Measurements from ENCODE around the gene LGMN.
A peak's percentile ranks its signal among the peaks of the same experiment; 100 is the strongest.

Gene LGMN

DNA sequence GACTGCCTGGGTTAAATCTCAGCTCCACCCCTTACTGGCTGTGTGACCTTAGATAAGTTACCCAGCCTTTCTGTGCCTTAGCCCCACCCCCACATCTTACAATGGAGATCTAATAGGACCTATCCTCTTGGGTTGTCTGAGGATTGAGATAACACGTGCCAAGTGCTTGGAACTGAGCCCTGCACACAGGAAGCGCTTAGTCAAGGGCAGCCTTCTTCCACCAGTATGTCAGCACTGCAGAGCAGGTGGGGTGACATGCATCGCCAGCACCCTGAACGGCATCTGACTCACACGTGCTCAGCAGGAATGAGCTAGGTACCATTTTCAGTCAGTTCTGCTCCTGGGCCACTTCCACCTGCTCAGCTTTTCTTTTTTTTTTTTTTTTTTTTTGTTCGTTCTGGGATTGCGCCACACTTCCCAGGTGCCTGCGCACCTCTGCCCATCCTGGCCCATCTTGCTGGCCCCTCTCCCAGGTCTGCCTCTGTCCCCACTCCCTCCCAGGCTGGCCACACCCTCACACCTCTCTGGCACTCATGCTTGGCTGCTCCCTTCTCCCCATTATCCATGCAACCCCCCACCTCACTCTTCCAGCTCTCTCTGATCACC, 19.6 kb downstream of the LGMN start:
- no peak for DNase-seq

DNA sequence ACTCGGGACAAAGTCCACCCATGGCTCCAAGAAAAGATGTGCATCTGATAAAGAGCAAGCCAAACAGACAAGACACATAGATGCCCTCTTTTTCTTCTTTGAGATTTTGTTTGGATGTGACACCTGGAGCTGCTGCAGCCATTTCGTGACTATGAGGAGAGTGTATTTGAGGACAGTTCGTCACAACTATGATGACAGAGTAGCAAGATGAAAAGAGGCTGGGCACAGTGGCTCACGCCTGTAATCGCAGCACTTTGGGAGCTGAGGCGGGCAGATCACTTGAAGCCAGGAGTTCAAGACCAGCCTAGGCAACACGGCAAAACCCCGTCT, 21.5 kb downstream of the LGMN start:
- no peak for DNase-seq

- no peak for DNase-seq
Measured at GRCh38 chr14:92726135-92726932, 22.1 kb downstream of the LGMN start.

DNA sequence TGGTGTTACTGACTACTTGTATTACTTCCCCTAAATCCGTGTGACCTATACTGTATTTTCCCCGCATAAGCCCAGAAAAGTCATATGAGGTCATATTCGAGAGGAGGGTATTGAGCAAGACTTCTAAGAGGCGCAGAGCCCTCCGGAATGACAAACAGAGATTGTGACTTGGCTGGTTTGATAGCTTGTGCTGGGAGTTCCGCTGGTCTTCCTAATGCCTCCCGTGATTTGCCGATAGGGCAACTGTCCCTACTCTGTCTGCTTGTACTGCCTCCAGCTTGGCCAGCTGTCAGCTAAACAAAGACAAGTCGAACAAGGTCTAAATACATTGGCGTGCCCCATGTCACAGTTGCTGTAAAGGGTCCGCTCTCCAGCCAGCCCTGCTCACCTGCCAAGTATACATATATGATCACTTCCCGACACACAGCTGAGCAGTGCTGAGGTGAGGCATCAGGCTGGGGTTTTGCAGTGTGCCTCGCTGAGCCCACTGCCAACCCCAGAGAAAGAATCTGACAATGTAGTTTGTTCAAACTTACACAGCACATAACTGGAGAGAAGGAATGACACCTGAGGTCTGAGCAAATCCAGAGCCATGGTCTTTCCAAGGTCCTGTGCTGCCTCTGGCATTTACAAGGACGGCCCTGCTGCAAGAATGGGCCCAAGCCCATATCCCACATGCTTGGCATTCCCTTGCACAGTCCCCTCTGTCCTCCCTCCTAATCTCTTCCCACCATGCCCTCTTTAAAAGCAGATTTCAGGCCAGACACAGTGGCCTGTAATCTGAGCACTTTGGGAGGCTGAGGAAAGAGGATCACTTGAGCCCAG, 23.7 kb downstream of the LGMN start:
- no peak for DNase-seq

- no peak for DNase-seq
Measured at GRCh38 chr14:92719890-92720323, 28.5 kb downstream of the LGMN start.

DNA sequence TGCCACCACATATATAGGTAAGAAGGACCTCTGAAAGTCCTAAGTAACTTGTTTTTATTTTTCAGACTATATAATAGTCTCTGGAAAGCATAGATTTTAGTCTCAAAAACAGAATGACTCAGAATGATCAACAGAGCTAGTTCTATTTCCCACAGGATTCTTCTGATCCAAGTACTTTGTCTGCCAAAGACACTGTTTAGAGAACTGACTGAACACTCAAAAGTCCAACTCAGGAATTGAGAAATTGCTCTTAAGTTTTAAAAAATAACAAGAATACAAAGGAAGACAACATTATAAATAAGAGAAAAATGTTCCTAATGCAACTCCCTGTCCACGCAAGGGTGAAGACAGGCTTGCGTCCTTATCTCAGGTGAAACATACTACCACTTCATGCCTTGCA, 29.0 kb downstream of the LGMN start:
- no peak for DNase-seq

DNA sequence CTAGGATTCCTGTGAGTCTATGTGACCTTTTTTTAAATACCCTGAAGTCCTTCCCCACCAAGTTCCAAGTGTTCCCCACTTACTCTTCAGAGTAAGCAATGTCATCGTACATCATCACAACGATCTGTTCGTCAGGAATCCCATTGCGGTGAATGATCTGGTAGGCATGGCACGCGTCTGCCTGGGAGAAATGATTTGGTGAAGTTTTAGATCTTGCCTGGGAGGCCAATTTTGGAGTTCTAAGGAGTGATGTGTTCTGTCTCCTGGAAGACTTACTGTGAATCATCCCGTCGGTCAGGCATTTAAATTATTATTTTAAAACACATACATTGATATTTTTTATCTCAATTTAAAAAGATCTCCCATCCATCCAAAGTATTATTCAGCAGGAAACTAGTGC, 29.8 kb downstream of the LGMN start:
- DNase-seq: no peak

- DNase-seq: no peak
Measured at GRCh38 chr14:92717571-92718042, 30.8 kb downstream of the LGMN start.

DNA sequence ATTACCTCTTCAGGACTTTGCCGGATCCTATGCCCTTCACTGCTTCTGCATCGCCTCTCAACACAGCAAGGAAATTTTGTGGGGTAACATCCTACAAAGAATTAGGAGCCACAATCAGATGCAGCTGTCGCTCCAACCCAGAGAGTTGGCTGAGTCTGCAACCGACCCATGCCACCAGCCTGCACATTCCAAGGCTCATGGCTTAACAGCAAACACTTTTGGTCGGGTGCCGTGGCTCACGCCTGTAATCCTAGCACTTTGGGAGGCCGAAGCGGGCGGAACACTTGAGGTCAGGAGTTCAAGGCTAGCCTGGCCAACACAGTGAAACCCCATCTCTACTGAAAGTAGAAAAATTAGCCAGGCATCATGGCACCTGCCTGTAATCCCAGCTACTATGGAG, 32.3 kb downstream of the LGMN start:
- no peak for DNase-seq

DNA sequence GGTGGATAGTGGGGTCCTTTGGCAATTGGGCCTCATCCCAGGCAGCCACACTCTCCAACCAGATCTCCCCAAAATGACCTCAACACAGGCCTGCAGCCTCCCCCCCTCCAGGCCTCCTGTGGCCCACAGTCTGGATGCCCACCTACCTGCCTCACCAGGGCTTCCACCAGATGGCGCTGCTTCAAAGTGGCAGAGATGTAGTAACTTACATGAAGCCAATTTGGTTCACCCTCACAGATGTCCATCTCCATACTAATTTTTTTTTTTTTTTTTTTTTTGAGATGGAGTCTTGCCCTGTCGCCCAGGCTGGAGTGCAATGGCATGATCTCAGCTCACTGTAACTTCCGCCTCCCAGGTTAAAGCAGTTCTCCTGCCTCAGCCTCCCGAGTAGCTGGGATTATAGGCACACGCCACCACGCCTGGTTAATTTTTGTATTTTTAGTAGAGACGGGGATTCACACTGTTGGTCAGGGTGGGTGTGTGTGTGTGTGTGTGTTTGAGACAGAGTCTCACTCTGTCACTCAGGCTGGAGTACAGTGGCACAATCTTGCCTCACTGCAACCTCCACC, 33.6 kb downstream of the LGMN start:
- peak in 32 of 56 donors; percentile 4 to 78 (median 26) for DNase-seq

GRCh38 chr14:92712654-92713051, 35.8 kb downstream of the LGMN start:
- no peak for DNase-seq

DNA sequence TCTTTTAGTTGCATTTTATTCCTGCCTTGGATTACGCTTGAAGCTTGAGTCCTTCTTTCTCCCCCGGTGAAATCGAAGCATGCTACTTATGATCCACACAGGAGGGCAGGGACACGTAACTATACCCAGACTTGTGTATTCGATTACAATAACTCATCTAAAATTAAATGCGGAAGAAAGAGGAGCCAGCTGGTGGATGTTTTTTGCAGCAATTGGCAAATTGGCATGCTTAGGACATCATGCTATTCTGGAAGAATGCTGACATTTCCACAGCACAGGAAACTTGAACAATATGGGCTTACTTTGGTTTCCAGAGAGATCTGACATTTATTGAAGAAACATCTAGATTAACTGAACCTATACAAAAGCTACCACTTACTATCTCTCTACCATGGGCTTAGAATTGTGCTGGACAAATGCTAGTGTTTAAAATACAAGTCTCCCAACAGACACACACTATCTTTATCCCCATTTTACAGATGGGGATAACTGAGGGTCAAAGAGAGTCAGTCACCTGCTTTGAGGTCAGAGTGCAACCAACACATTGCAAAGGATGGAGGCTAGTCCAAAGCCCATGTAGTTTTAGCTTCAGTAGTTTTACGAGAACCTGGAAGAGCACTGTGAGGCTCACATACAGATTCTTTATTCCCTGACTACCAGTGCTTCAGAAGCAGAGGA, 36.3 kb downstream of the LGMN start:
- no peak for DNase-seq

DNA sequence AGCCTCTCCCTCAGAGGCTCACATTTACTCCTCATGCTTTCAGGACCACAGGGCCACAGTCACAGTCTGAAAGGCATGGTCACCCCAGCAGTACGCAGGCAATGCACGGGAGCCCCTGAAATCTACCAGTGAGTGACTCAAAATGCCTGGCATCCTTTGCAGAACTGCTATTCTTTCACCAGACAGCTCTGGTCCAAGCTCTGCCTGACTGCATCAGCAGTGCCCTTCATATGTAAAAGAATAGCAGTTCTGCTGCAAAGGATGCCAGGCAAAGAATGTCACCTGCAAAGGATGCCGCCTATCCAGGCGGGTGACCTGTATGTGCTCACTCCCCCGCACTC, 38.5 kb downstream of the LGMN start:
- DNase-seq: no peak

- DNase-seq: no peak
Measured at GRCh38 chr14:92709340-92710000, 39.0 kb downstream of the LGMN start.

DNA sequence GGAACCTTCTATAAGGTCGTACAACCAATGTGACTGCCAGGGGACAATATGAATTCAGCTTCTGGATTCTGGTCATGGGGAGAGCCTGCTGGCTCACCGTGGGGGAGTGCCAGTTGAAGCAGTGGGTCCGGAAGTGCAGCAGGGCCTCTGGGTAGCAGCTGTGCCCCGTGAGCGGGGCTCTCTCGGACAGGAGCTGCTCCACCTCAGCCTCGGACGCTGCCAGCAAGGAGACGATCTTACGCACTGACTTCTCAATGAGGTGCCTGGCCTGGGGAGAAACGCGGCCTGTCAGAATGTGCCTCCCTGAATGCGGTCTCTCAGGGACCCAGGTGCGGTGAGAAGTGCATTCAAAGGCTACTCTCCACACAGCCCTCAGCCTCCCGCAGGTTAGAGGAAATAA, 42.0 kb downstream of the LGMN start:
- DNase-seq: no peak

DNA sequence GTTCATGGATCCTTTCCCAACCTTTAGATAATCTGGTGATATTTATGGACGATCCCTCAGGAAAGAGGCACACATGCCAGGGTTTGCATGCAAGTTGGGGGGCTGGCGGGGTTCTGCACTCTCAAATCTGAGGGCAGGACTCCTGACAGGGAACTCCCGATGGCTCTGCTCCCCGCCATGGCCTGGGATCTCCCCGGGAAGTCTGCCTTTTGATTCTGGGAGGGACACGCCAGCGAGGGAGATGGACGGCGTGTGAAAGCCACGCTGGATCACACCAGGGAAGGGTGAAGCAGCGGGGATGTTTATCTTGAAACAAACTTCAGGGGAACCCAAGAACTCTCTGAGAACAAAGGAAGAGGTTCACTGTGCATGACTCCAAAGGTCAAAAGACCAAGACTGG, 43.6 kb downstream of the LGMN start:
- DNase-seq: no peak

DNA sequence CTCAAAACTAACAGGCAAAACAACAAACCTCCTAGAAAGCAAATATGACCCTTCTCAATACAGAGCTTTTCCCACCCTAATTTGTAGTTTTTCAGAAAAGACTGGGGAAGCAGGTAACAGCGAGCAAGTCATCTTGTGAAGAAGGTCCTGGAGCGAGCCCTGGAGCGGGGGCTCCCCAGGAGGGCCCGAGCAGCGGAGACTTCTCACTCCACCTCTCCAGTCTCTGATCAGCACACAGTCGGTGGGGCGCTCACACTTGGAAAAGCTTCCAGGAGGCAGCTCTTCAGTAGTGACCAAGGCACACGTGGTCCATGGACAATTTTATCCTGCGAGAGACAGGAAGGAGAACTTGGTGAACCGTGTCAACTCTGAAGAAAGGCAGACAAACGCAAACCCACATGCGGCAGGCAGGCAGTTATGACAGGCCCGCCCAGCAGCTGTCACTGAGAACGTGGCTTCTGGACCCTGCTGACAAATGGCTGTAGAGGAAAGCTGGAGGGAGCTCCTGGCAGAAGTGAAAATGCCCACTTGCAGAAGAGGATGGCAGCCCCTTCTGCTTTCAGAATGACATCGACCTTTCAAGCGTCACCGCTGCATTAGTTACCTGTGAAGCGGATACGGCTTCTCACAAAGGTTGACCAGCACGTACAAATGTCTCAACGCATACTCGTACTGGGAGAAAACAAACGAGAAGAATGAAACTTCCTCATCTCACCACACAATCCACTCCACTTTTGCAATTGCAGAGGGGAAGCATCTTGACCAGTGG, 44.2 kb downstream of the LGMN start:
- peak in 18 of 56 donors; percentile 9 to 54 (median 30) for DNase-seq

GRCh38 chr14:92703516-92703915, 44.9 kb downstream of the LGMN start:
- DNase-seq: no peak

DNA sequence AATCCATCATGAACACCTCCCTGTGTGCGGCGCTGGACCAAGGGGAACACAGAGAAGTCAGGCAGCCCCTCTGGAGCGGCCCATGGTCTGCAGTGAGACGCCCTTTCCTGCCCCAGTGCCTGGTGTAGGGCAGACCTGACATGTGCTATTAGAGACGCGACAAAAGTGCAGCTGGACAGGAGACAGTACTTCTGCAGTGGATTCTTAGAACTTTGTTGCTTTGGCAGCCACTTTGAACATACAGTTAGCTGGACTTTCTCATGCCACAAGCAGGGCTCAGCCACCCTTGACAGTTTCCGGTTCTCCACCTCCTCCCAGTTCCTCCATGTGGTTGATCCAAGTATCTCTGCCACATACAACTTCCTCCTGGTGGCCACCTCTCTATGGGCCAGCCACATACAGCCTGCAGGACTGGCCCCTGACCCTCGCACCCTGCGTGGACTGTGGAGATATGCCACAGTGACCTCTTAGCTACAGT, 45.9 kb downstream of the LGMN start:
- peak in 1 of 56 donors; percentile 14 for DNase-seq

GRCh38 chr14:92701826-92702225, 46.6 kb downstream of the LGMN start:
- DNase-seq: no peak
